ENCODE data around the gene CLEC2B.

CLEC2B gene

DNA sequence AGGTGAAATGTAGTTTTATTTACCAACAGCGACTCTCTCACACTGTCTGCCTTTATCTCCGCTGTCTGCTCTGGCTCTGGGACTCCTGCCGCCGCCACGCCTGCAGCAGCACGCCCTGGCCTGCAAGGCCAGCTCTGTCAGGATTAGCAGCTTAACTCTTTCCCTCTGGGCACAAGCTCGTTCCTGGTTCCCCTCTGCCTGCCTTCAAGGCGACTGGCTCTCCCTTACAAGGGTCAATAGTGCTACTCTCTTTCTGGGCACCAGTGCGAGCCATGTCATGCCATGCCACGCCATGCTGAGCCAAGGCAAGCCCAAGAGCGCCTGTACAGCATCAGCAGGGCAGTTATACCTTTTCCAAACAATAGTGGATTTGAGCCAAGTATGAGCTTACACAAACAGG, 3.6 kb upstream of the CLEC2B start:
- DNase-seq = no peak
- Histone ChIP-seq H3K36me3 (no peaks in the 10 kb centered on the region), H3K9me3 (no peaks in the 10 kb centered on the region), H3K4me1 (no peaks in the 10 kb centered on the region), H3K27me3 (peaks cover 5% of the 10 kb centered on the region), H3K4me3 (ENCODE audit: low read depth, low read length) (no peak overlapping the region)
- TF ChIP-seq CTCF (IDR thresholded peaks at IDR 0.05; ENCODE audit: low read depth, low read length) = no peak

DNA sequence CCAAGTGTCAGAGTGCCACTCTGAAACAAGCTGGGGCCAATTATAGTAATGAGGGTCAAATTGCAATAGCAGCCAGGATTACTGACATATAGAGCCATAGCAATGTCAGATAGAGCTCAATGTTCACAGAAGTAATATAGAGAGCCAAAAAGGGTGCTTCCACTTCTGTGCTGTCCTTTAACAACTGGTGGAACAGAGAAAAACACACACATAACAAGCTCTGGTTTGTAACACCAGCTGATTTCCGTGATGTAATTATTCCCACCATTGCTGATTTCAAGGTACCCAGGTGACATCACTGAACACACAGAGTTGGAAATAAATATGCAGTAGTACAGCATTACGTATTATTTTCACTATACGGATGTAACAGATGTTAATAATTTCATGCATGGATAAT, 3.0 kb upstream of the CLEC2B start:
- Histone ChIP-seq H3K36me3 (no peaks in the 10 kb centered on the region), H3K9me3 (no peaks in the 10 kb centered on the region), H3K4me3 (ENCODE audit: low read depth, low read length) (no peak overlapping the region), H3K27me3 (peaks cover 5% of the 10 kb centered on the region), H3K4me1 (no peaks in the 10 kb centered on the region)
- DNase-seq = no peak
- no peak for TF ChIP-seq CTCF (IDR thresholded peaks at IDR 0.05; ENCODE audit: low read depth, low read length)

DNA sequence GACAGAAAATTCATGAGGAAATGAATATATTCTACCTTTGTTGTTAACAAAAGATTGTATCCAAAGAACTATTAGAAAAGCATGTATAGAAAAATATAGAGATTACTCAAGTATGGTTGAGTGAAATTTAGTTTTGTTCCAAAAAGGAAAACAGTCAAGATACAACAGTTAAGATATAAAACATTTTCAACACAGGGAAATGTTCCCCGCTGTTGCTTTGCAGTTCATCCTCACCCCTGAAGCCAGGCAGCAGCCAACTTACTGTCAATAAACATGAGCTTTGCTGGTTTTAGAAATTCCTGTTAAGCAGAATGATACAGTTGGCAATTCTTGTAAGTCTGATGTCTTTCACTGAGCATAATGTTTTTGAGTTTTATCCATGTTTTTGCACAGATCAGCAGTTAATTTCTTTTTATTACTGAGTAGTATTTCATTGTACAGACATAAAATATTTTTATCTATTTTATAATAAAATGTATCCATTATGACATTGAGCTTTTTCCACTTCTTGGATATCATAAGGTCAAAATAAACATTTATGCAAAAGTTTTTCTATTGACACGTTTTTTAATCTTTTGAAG, 1.2 kb upstream of the CLEC2B start:
- no peaks in the 10 kb centered on the region for H3K36me3 ChIP-seq
- no peaks in the 10 kb centered on the region for H3K4me1 ChIP-seq
- no peak overlapping the region for H3K4me3 ChIP-seq (ENCODE audit: low read depth, low read length)
- H3K9me3 ChIP-seq = no peaks in the 10 kb centered on the region
- peaks cover 5% of the 10 kb centered on the region for H3K27me3 ChIP-seq
- no peak for TF ChIP-seq CTCF (IDR thresholded peaks at IDR 0.05; ENCODE audit: low read depth, low read length)
- DNase-seq = no peak

- DNase-seq = no peak
- Histone ChIP-seq H3K27me3 (peaks cover 5% of the 10 kb centered on the region), H3K4me3 (ENCODE audit: low read depth, low read length) (no peak overlapping the region), H3K4me1 (no peaks in the 10 kb centered on the region), H3K9me3 (no peaks in the 10 kb centered on the region), H3K36me3 (no peaks in the 10 kb centered on the region)
- TF ChIP-seq CTCF (IDR thresholded peaks at IDR 0.05; ENCODE audit: low read depth, low read length) = no peak
These were observed 225 bp downstream of the CLEC2B start for GRCh38 chr12:9868951-9869306.

- no peak overlapping the region for H3K4me3 ChIP-seq (ENCODE audit: low read depth, low read length)
- TF ChIP-seq CTCF (IDR thresholded peaks at IDR 0.05; ENCODE audit: low read depth, low read length) = no peak
- H3K4me1 ChIP-seq = no peaks in the 10 kb centered on the region
- no peak for DNase-seq
- no peaks in the 10 kb centered on the region for H3K9me3 ChIP-seq
- no peaks in the 10 kb centered on the region for H3K36me3 ChIP-seq
- H3K27me3 ChIP-seq = peaks cover 5% of the 10 kb centered on the region
These were observed 798 bp downstream of the CLEC2B start for GRCh38 chr12:9868311-9868801.

DNA sequence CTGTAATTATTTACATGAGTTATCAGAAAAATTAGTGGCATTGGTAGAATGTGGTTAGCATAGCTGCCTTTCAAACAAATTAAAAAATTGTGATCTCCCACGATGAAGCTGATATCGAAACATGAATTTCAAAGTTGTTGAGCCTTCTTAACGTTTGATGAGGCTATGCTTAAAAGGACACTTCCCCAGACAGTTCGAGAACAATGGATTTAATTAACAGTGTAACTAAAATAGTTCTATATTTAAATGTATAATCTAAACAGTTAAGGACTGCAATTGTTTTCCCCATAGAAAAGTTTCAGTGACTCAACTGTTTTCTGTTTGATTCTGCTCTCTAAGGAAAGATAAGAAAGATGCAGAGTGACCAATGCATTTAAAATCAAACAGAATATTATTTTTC, 1.6 kb downstream of the CLEC2B start:
- no peak for TF ChIP-seq CTCF (IDR thresholded peaks at IDR 0.05; ENCODE audit: low read depth, low read length)
- DNase-seq = no peak
- H3K4me1 ChIP-seq = no peaks in the 10 kb centered on the region
- H3K27me3 ChIP-seq = peaks cover 5% of the 10 kb centered on the region
- no peaks in the 10 kb centered on the region for H3K36me3 ChIP-seq
- no peak overlapping the region for H3K4me3 ChIP-seq (ENCODE audit: low read depth, low read length)
- no peaks in the 10 kb centered on the region for H3K9me3 ChIP-seq

All from BE2C (cell line).